Stimulated activated CD8-positive, alpha-beta memory T cell treated with anti-CD3 and anti-CD28 coated beads, Interleukin-7, amount 100 ng/mL, for 48 hours (primary cell): Measurements from ENCODE around the gene DNAJA4.
"Not testable (repeated sequence)": the region's sequence is repeated elsewhere in the genome, so short reads cannot be mapped to it uniquely, and the experiment has no call there.

Source experiments
- DNase-seq, 2 donors: peaks; one replicate each; pipeline ENCODE4 v3.0.0-alpha.2; 2020; ENCODE audit warnings: low read depth in 1 of 2; ENCODE audit errors: extremely low read depth in 1 of 2

Gene DNAJA4

GRCh38 chr15:78243491-78243941 lies 20.8 kb upstream of the DNAJA4 start:
- DNase-seq = no peak

GRCh38 chr15:78244101-78244500 lies 20.3 kb upstream of the DNAJA4 start:
- DNase-seq = no peak

- DNase-seq = no peak
Measured at GRCh38 chr15:78244893-78245292, 19.5 kb upstream of the DNAJA4 start.

- not testable (repeated sequence) for DNase-seq
Measured at GRCh38 chr15:78245392-78245791, 19.0 kb upstream of the DNAJA4 start.

- DNase-seq = not testable (repeated sequence)
Measured at GRCh38 chr15:78245976-78246620, 18.3 kb upstream of the DNAJA4 start.

GRCh38 chr15:78247911-78248310 lies 16.5 kb upstream of the DNAJA4 start:
- DNase-seq = no peak

- DNase-seq = no peak
Measured at GRCh38 chr15:78249131-78249530, 15.2 kb upstream of the DNAJA4 start.

- no peak for DNase-seq
Measured at GRCh38 chr15:78251136-78251535, 13.2 kb upstream of the DNAJA4 start.

- DNase-seq = no peak
Measured at GRCh38 chr15:78255421-78256043, 8.8 kb upstream of the DNAJA4 start.

GRCh38 chr15:78256044-78256437 lies 8.3 kb upstream of the DNAJA4 start:
- no peak for DNase-seq

GRCh38 chr15:78257681-78258080 lies 6.7 kb upstream of the DNAJA4 start:
- no peak for DNase-seq

- no peak for DNase-seq
Measured at GRCh38 chr15:78259232-78259631, 5.1 kb upstream of the DNAJA4 start.

GRCh38 chr15:78260489-78260888 lies 3.9 kb upstream of the DNAJA4 start:
- no peak for DNase-seq

- no peak for DNase-seq
Measured at GRCh38 chr15:78261062-78261461, 3.3 kb upstream of the DNAJA4 start.

- DNase-seq = no peak
Measured at GRCh38 chr15:78263351-78263781, 996 bp upstream of the DNAJA4 start.

GRCh38 chr15:78263907-78264303 lies 457 bp upstream of the DNAJA4 start:
- DNase-seq = no peak

- DNase-seq = no peak
Measured at GRCh38 chr15:78265137-78265460, 737 bp downstream of the DNAJA4 start.

GRCh38 chr15:78265752-78266224 lies 1.4 kb downstream of the DNAJA4 start:
- no peak for DNase-seq

- DNase-seq = no peak
Measured at GRCh38 chr15:78266229-78266628, 1.9 kb downstream of the DNAJA4 start.

GRCh38 chr15:78266806-78267205 lies 2.4 kb downstream of the DNAJA4 start:
- DNase-seq = no peak

- no peak for DNase-seq
Measured at GRCh38 chr15:78272316-78272715, 8.0 kb downstream of the DNAJA4 start.

GRCh38 chr15:78272776-78273175 lies 8.4 kb downstream of the DNAJA4 start:
- DNase-seq = no peak

- no peak for DNase-seq
Measured at GRCh38 chr15:78274994-78275393, 10.6 kb downstream of the DNAJA4 start.
